Limb (tissue), 2 donors: ENCODE data around the gene CCDC57.
"Not testable (repeated sequence)": the region's sequence is repeated elsewhere in the genome, so short reads cannot be mapped to it uniquely, and the experiment has no call there.

Source experiments
- DNase-seq, 2 donors: peaks; one replicate each; pipeline ENCODE4 v3.0.0-alpha.2; 2016; ENCODE audit errors: extremely low spot score in 2 of 2

The CCDC57 gene

DNA sequence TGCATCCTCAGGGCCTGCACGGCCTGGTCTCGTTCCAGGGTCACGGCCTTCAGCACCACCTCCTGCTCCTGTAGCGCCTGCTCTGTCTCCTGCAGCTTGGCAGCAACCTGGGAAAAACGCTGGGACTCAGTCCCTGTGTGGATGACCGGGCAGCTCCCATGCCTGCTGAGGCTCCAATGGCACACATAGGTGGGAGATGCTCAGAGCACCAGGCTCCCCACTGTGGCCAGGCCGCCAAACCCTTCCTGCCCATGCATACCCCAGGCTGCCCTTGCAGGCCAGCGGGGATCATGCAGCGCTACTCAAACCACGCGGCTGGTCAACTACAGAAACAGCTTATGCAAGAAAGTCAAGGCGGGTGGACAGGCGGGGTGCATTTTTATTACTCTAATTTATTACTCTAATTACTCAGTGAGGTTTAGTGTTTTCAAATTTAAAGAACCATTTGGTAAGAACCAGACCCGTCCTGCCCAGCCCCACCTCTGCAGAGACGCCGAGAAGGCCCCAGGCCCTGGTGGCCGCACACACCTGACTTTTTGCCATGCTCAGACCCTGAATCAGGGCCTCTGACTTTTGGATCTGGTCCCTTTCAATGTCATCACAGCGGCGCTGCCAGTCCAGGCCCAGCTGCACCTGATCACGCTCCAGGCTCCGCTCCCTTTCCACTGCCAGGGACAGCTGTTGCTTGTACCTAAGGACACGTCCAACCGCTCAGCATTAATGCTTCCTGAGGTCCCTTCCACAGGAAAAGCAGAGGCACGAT lies 34.0 kb downstream of the CCDC57 start:
- no peak for DNase-seq

DNA sequence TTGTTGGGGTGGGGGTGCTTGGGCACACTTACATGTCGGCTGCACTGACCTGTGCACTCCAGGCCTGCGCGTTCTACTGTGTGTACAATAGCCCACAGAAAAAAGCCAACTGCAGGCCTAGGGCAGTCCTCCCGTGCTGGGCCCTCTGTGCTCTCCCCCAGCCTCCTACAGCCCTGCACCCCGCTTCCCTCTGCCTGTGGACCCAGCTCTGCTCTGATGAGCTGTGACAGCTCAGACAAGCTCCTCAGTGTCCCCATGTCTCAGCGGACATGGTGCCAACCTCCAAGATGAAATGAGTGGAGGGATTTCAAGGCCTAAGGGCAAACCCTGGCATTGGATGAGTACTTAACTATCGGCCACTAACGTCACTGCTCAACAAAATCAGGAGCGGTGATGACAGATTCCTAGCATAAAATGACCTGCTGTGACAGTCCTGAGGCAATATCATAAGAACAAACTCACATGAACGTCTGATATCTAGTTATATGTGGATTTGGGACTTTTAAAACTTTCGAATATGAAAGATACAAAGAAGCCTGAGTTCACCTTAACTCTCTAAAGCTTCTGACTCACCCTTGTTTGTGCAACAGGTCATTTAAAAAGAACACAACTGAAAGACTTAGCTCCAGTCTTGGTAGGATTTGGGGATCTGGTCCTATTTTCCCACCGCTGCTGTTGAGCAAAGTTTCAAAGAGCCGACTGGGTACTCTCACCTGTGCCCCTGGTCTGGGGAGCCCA lies 34.7 kb downstream of the CCDC57 start:
- DNase-seq, result no peak

DNA sequence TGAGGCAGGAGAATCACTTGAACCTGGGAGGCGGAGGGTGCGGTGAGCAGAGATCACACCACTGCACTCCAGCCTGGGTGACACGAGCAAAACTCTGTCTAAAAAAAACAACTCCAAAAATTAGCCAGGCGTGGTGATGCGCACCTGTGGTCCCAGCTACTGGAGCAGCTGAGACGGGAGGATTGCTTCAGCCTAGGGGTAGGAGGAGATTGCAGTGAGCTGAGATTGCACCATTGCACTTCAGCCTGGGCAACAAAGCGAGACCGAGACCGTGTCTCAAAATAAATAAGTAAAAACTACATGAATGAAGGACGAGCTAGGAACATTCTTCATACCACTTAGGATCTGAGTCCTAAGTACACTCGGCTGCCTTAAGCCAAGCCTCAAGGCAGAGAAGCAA lies 35.4 kb downstream of the CCDC57 start:
- DNase-seq, result no peak

DNA sequence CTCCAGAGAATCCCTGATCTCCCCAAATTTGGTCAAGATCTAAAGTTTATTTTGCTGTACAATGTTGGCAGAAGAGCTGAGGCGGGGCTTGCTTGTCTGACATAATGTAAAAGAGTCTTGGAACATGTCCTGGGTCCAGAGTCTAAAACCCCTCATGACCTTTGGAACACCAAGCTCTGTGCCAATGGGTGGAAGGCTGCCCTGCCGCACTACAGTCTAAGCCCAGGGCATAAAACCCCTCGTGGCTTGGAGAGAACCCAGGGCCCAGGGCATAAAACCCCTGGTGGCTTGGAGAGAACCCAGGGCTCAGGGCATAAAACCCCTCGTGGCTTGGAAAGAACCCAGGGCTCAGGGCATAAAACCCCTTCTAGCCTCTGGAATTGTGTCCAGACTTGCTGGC lies 36.7 kb downstream of the CCDC57 start:
- no peak for DNase-seq

DNA sequence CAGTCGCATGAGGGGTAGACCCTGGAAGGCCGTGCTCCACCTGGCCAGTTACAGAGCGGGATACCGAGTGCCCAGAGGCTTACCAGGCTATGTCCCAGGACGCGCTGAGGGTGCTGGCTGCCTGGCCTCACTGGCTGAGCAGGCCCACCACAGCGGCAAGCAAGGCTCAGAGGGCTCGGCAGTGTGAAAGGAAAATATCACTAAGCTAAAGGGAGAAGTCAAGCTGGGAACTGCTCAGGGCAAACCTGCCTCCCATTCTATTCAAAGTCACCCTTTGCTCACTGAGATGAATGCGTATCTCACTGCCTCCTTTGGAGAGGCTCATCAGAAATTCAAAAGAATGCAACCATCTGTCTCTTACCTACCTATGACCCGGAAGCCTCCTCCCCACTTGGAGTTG lies 37.4 kb downstream of the CCDC57 start:
- no peak for DNase-seq

DNA sequence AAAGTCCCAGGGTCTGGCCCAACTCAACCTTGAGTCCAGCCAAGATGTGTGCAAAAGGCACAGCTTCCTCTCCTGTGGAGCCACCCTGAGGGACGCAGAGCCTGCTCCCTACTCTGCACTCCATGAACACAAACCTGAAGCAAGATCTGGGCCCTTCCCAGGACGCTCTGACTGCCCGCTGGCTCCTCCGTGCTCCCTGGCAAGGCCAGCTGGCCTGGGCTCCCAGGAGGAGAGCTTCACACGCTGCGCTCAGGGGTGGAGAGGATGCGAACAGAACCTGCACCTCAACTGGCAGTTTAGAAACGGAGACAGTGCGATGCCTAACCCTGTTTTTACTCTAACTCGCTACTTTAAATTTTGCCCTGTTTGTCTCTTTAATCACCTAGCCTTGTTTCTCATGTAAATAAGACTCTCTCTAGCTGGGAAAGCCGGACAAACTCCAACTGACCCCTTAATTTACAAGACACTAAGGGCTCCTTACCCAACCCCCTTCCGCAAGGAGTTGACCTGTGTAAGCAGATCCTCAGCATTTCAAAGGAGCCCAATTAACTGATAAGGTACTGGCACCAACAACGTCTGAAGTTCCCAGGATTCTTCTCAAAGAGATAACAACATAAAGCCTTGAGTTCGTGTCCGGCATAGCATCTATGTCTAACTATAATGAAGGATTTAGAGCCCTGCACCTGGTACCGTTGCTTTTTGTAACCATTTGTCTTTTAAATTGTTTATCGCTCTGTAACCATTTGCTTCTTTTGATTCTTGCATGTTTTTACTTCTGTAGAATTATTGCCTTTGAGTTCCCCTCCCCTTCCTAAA lies 38.4 kb downstream of the CCDC57 start:
- DNase-seq, result not testable (repeated sequence)

DNA sequence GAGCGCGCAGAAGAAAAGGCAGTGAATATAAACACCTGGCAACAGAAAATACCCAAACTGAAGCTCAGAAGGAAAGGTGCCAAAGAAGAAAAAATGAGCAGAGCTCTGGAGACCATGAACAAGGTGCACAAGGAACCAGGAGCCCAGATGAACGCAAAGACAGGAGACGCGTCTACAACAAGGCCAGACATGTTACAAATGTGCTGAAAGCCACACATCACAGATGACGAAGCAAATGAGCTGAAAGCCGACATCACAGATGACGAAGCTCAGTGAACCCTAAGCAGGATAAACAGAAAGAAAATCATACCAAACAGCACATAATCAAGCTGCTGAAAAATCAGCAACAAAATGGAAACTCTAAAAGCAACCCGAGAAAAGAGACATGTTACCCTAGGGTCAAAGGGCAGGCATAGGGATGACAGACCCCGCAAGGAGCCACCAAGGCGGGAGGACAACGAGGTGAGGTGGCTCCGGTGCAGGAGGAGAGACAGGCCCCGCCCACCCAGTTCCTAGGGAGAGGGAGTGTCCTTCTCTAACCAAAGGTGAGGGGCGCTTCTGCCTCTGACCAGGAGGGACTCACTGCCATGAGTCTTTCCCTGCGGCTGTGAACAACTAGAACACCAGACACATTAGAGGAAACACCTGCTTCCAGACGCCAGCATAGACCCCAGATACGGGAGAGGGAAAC lies 39.1 kb downstream of the CCDC57 start:
- DNase-seq, result no peak

DNA sequence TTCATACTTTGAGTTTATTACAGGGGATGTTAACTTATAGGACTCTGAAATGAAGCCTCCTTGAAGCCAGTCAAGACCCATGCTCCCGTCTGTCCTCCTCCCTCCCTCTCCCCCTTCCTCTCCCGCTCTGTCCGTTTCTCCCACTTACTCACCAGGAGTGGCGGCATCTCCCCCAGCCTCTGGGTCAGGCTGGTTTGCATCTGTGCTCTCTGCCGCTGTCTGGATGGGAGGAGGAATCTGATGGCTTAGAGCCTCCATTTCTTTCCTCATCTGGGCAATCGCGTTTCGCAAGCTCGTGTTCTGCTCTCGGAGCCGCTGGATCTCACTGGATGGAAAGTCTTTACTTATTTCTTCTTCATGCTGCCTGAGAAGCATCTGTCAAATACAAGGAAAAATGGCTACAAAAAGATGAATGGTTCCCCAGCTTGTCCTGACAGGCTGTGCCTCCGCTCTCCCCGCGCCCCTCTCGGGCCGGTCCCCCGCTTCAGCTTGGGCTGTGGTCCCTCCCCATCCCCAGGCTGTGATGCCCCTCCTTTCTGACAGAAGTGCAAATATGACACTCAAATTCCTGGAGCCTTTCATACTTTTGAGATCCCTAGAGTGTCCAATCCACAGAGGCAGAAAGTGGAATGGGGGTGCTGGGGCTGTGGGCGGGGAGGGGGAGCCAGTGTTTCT lies 40.0 kb downstream of the CCDC57 start:
- no peak for DNase-seq

DNA sequence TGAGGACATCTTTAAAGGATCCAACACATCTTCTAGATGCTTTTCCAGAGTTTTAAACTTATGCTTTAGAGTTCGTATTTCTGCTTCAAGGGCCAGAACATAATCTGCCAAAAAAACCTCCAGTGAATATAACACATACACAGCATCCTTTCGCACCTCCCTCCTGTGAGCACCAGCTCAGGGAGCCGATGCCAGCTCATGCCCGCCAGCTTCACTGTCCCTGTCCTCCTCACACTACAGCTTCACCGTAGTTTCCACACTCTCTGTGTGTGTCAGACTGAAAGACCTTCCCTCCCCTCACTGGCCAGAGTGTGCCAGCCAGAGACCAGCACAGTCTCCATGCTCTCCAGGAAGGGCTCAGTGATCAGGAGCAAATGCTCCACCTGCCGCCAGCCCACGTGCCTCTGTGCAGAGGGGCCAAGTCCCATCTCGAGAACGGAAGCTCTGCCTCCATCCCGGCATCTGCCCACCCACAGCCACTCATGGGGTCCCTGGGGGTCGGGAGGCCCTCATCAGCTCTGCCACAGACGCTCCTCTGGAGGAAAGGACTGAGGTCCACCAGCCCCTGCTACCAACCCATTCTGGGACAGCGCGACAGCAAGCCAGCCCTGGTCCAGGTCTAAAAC lies 40.8 kb downstream of the CCDC57 start:
- DNase-seq, result no peak

DNA sequence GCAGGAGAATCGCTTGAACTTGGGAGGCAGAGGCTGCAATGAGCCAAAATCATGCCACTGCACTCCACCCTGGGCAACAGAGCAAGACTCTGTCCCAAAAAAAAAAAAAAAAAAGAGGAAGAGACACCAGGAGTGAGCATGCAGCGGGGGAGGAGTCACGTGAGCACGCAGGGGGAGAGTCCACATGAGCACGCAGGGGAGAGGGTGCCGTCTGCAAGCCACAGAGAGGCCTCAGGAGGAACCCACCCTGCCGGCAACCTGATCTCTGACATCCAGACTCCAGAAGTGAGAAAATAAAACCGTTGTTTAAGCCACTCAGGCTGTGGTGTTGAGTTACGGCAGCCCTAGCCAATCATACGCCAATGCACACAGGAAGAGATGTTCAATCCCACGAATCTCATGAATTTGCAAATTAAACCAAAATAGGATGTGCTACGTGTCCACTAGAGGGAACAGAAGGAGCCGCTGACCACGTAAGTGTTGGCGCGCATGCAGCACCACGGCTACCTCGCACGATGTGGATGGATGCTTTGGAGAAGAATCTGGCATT lies 42.2 kb downstream of the CCDC57 start:
- DNase-seq, result no peak

DNA sequence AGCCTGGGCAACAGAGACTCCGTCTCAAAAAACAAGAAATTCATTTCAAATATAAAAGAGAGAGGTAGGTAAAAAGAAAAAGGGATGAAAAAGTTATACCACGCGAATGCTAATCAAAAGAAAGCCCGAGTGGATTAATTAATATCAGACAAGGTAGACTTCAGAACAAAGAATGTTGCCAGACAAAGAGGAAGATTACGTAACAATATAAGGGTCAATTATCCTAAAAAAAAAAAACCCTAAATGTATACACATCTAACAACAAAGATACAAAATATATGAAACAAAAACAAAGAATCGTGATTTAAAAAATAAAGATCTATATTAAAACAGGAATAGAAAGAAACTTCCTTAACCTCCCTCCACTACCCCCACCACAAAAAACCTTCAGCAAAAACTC lies 44.1 kb downstream of the CCDC57 start:
- DNase-seq, result no peak

DNA sequence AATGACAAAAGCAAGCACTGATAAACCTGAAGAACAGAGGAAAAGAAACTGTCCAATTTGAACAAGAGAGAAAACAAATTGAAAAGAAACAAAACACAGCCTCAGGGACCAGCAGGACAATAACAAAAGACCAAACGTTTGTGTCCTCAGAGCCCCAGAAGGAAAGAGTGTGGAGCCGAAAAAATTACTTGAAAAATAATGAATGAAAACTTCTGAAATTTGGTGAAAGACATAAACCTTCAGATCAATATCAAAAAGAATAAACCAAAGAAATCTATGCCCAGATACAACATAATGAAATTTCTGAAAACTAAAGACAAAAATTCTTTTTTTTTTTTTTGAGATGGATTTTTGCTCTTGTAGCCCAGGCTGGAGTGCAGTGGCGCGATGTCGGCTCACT lies 45.6 kb downstream of the CCDC57 start:
- DNase-seq, result no peak

DNA sequence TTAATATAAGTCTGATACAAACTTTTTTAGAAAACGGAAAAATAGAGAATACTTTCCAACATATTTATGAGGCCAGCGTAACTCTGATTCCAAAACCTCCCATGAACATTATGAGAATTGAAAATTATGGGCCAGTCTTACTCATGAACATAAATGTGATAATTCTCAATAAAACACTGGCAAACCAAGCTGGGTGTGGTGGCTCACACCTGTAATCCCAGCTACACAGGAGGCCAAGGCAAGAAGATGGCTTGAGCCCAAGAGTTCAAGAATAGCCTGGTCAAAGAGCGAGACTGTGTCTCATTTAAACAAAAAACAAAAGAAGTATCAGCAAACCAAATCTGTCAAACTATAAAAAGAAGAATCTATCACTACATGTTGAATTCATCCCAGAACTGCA lies 47.8 kb downstream of the CCDC57 start:
- no peak for DNase-seq

DNA sequence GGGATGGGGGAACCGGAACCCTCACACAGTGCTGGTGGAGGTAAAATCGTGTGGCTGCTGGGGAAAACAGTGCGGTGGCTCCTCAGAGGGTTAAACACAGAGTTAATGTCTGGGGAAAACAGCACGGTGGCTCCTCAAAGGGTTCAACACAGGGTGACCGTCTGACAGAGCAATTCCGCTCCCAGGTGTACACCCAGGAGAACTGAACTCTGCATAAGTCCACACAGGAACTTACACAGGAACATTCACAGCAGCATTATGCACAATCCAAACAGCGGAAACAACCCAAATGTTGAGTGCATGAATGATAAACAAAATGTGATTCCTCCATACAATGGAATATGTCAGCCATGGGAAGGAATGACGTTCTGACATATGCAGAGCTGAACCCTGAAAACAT lies 51.4 kb downstream of the CCDC57 start:
- DNase-seq, result no peak

DNA sequence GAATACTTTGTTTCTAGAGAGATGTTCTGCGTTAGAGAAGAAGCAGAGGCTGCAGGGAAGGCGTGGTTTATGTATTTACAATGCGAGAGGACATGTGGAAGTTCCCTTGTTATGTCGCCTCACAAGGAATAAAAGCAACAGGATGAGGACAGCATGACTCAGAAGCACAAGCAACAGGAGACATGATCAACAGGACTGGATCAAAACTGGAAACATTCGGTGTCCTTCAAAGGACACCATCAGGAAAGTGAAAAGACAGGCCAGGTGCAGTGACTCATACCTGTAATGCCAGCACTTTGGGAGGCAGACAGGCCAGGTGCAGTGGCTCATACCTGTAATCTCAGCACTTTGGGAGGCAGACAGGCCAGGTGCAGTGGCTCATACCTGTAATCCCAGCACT lies 52.6 kb downstream of the CCDC57 start:
- no peak for DNase-seq

DNA sequence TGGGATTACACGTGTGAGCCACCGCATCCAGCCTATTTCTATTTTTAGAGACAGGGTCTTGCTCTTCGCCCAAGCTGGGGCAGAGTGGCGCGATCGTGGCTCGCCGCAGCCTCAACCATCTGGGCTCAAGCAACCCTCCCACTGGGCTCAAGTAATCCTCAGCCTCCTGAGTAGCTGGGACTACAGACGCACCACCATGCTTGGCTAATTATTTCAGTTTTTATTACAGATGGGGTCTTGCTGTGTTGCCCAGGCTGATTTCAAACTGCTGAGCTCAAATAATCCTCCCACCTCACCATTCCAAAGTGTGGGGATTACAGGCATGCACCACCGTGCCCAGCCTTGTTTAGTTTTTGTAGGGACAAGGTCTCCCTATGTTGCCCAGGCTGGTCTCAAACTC lies 53.8 kb downstream of the CCDC57 start:
- DNase-seq, result no peak

DNA sequence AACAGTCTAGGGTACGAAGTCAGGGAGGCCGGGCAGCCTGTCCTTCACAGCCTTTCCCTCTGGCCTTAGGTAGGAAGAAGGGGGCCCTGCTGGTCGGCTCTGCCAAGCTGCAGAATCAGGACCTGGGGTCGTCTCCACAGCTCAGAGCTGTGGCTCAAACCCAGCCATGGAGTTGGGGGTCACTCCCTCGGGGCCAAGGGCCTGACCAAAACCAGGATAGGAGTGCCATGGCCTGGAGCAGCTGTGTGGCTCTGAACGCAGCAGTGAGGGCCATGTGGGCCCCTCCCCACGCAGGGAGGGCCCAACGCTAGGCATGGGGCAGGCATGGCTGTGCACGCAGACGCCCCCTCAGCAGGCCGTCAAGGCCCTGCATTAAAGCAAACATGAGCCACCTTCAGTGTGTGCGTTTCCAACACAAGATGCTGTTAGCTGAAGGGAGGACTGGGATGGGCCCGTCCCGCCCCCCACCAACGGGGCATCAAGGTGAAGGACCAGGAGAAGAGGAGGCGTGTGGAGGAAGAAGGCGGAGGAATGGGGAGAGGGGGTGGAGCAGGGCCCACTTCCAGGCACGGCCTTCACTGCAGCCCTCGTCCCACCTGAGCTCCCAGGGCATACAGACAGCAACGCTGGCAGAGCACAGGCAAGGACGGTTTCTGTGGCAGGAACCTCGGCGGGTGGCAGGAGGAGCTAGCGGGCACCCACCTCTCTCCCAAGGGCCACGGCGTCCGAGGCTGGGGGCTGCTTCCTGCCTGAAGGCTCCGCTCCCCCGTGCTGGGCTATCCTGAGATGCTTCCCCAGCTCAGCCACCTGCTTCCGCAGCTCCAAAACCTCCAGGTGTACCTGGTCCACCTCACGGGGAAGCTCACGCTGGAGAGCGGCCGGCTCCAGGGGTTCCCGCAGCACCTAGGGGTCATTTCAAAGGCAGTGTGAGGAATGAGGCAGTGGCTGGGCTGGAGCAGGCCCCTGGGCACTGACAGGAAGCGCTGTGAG lies 55.3 kb downstream of the CCDC57 start:
- DNase-seq, result no peak

DNA sequence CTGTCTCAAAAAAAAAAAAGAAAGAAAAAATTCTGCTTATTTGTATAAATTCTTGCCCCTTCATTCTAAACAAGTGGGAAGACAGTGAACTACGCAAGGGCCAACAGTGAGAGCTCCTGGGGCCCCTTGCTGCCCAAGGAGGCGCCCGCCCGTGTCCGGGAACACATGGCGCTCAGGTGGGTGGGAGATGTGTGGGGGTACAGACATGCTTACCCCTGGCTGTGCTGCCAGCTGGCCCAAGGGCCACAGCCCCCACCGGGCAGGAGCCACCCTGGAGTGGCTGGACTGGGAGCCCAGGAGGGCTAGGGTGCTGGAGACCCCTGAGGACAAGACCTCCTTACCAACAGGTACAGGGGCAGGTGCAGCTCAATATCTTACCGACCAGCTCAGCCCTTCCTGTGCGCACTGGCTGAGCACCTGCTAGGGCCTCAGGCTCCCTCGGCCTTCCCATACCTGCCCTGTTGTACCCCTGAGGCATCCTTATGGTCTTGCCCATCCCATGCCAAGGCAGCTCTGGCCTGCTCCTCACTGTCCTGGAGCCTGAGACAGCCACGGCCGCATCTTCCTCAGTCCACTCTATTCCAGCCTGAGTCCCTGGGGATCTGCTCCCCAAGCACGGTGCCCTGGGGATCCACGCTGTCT lies 56.2 kb downstream of the CCDC57 start:
- DNase-seq, result no peak

DNA sequence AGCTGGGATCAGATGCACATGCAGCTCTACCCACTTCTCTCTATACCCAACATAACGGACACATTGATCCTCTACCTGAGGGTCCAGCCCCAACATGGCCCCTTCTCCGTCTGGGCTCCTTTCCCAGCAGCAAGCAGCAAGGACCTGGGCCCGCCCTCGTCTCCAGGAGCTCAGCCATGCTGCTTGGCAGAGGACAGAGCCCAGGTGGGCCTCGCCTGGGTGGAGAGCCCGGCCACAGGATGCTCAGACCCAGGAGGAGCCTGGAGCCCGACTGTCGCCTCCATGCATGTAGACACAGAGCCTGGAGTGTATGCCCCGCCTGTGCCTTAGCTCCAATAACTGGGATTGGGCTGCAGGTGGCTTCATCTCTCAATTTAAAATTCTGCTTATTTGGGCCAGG lies 57.0 kb downstream of the CCDC57 start:
- no peak for DNase-seq
